ENCODE measurements around the gene KLHL17. TPM values are rescaled to one million over a fixed set of nuclear protein-coding genes. Genes with fewer than 3 reads are reported as not detected.

The KLHL17 gene
- polyA plus RNA-seq, 2 of the 4 experiments (the other 2 are of a cell fraction): 5.7 to 21.6 TPM

DNA sequence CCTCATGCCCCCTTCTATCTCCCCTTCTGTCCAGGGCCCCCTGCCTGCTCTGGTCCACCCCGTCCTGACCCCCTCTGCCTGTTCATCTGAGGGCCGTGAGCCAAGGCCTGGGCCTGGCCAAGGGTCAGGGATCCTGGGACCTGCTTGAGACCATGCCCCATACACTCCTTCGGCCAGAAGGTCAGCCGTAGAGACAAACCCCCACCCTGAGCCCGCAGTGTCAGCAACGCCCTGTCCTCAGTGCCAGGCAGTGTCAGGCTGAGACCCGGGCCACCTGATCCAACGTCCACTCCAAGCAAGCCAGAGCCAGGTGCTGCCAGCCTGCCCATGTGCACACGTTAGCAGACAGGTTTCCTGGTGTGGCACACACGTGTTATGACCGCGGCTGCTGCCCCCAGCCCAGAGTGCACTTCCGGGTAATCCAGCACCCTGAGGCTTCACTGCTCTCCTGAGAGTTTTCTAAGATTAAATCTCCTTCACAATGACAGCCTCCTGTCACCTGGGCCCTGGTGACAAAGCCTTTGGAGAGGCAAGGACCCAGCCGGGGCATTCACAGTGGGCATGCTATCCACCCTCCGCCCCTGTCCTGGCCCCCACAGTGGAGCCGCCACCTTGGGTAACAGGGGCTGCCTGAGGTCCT is 46.8 kb upstream of the KLHL17 start:
- FAIRE-seq (no peak), DNase-seq (ENCODE audit: low read depth in 1 of 2, low spot score in 1 of 2) (no peak), ATAC-seq (no peak)
- H3K27ac ChIP-seq: peak overlapping the region in 1 of 2 experiments; percentile 89; a peak in 3 of 6 replicates
- ChIA-PET CTCF (interaction anchor here (1.0 to 4.3 kb wide), 3 partner anchors 9 to 26 kb away, joined by 4 to 30 read pairs (median 8); no protein-coding TSS in a partner anchor), POLR2A (no interaction called here)
- no peak overlapping the region for H3K4me3 ChIP-seq
- no CpG with 5 or more reads among the region's 16 CpGs for WGBS (ENCODE audit: missing lambda C conversion rate)
- H3K4me1 ChIP-seq: peaks cover 45% of the 10 kb centered on the region
- no peaks in the 10 kb centered on the region for H3K9me3 ChIP-seq
- no peak for TF ChIP-seq NFE2L2 (conservative IDR thresholded peaks at IDR 0.05; ENCODE audit: low read length)
- TF ChIP-seq, protein P1, sequence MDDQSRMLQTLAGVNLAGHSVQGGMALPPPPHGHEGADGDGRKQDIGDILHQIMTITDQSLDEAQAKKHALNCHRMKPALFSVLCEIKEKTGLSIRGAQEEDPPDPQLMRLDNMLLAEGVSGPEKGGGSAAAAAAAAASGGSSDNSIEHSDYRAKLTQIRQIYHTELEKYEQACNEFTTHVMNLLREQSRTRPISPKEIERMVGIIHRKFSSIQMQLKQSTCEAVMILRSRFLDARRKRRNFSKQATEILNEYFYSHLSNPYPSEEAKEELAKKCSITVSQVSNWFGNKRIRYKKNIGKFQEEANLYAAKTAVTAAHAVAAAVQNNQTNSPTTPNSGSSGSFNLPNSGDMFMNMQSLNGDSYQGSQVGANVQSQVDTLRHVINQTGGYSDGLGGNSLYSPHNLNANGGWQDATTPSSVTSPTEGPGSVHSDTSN (IDR thresholded peaks at IDR 0.05): 0 out of 2 replicates have a peak, but pooled peaks have one; percentile 19
- no peak overlapping the region for H3K4me2 ChIP-seq

DNA sequence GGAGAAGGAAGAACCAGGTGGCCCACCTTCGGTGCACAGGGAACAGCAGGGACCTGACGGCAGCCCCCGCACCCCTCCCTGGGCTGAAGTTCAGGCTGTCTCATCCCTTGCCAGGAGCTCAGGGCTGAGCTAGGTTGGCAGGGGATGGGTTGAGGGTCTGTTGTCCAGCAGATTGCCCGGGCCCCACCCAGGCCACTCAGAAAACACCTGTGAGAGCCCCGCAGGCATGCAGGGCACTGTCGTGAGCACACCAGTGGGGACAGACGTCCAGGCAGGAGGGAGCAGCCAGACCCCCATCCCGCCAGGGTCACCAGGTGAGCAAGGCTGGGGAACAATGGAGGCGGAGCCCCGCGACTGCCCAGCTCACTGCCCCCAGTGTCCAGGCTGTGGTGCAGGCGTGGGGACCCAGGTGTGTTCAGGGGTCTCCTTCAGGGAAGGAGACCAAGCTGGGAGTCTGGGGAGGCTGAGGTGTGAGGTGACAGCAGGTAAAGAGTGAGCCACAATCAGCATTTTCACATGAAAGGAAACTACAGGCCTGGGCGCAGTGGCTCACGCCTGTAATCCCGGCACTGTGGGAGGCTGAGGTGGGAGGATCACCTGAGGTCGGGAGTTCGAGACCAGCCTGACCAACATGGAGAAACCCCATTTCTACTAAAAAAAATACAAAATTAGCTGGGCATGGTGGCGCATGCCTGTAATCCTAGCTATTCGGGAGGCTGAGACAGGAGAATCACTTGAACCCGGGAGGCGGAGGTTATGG is 46.1 kb upstream of the KLHL17 start:
- H3K4me2 ChIP-seq: no peak overlapping the region
- FAIRE-seq (no peak), DNase-seq (ENCODE audit: low read depth in 1 of 2, low spot score in 1 of 2) (no peak), ATAC-seq (no peak)
- peaks cover 45% of the 10 kb centered on the region for H3K4me1 ChIP-seq
- H3K4me3 ChIP-seq: no peak overlapping the region
- H3K9me3 ChIP-seq: no peaks in the 10 kb centered on the region
- ChIA-PET CTCF (interaction anchor here (0.7 to 1.7 kb wide), 3 partner anchors 9 to 28 kb away, joined by 3 to 8 read pairs (median 4); no protein-coding TSS in a partner anchor), POLR2A (no interaction called here)
- TF ChIP-seq, protein P2, sequence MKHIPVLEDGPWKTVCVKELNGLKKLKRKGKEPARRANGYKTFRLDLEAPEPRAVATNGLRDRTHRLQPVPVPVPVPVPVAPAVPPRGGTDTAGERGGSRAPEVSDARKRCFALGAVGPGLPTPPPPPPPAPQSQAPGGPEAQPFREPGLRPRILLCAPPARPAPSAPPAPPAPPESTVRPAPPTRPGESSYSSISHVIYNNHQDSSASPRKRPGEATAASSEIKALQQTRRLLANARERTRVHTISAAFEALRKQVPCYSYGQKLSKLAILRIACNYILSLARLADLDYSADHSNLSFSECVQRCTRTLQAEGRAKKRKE (CRISPR knock-in tag; IDR thresholded peaks at IDR 0.05; ENCODE audit: low read depth): no peak
- no peak for TF ChIP-seq NPAS2 (CRISPR knock-in tag; IDR thresholded peaks at IDR 0.05; ENCODE audit: borderline replicate concordance)
- TF ChIP-seq CBX8 (IDR thresholded peaks at IDR 0.05): no peak
- no peak for TF ChIP-seq PHF8 (IDR thresholded peaks at IDR 0.05; ENCODE audit: borderline replicate concordance, low read depth)
- TF ChIP-seq ELK1 (IDR thresholded peaks at IDR 0.05; ENCODE audit: low read depth, low read length): no peak
- TF ChIP-seq POLR2AphosphoS2 (conservative IDR thresholded peaks at IDR 0.05; ENCODE audit: low read length): no peak
- TF ChIP-seq FOSB (CRISPR knock-in tag; IDR thresholded peaks at IDR 0.05): no peak
- no peak for TF ChIP-seq HOXB5 (CRISPR knock-in tag; IDR thresholded peaks at IDR 0.05)
- WGBS (ENCODE audit: missing lambda C conversion rate): 91% methylated on average over 12 of the region's 21 CpGs
- peak overlapping the region in 1 of 2 experiments; percentile 89; a peak in 1 of 6 replicates for H3K27ac ChIP-seq

- H3K4me2 ChIP-seq: no peak overlapping the region
- H3K27ac ChIP-seq: no peak overlapping the region
- H3K9me3 ChIP-seq: no peaks in the 10 kb centered on the region
- DNase-seq (ENCODE audit: low read depth in 1 of 2, low spot score in 1 of 2): no peak
- POLR2A ChIA-PET: no interaction called here
- FAIRE-seq: no peak
- no peak overlapping the region for H3K4me3 ChIP-seq
- no peak for ATAC-seq
- TF ChIP-seq SMC3 (IDR thresholded peaks at IDR 0.05) (no peak), HDAC2 (IDR thresholded peaks at IDR 0.05) (no peak), MAZ (IDR thresholded peaks at IDR 0.05; ENCODE audit: borderline replicate concordance, low read depth, low read length) (no peak), POLR2AphosphoS2 (conservative IDR thresholded peaks at IDR 0.05; ENCODE audit: low read length) (no peak), ZFP36 (IDR thresholded peaks at IDR 0.05; ENCODE audit: borderline replicate concordance, partially characterized antibody) (no peak), BHLHE40 (IDR thresholded peaks at IDR 0.05; ENCODE audit: low read depth, low read length) (no peak), NPAS2 (CRISPR knock-in tag; IDR thresholded peaks at IDR 0.05; ENCODE audit: borderline replicate concordance) (no peak), ZNF302 (CRISPR knock-in tag; IDR thresholded peaks at IDR 0.05) (no peak)
- WGBS (ENCODE audit: missing lambda C conversion rate): 82% methylated on average over 6 of the region's 6 CpGs
- peaks cover 46% of the 10 kb centered on the region for H3K4me1 ChIP-seq
- CTCF ChIA-PET: interaction anchor here (0.5 to 1.7 kb wide), 4 partner anchors 10 to 514 kb away, joined by 3 to 8 read pairs (median 4); no protein-coding TSS in a partner anchor
These were observed 45.5 kb upstream of the KLHL17 start for GRCh38 chr1:914891-915280.
